PC-3 (cell line): ENCODE measurements around the gene ST7. TPM values are rescaled to one million over a fixed set of nuclear protein-coding genes. Genes with fewer than 3 reads are reported as not detected.

Experiments used
- ATAC-seq: fragments of 200-7000 bp; cut with Tn5 transposase; 2 replicates; pipeline ENCODE4 v1.9.1; 2020; ENCODE audit warnings: mild to moderate bottlenecking, moderate library complexity
- BruUV-seq: library from RNA; stranded (reverse); fragments of 400-500 nt; replicated peaks from 2 replicates; lab custom pipeline; 2021; lab: Mats Ljungman, UMichigan
- CTCF ChIA-PET: fragments of 300-600 bp; sonication (Branson Sonifier 250); formaldehyde crosslinking; loops from one replicate; lab custom pipeline; 2022; ENCODE audit warnings: antibody characterized with exemption; lab: Charles Lee
- POLR2A ChIA-PET: fragments of 300-600 bp; sonication (Branson Sonifier 250); formaldehyde crosslinking; loops from one replicate; lab custom pipeline; 2022; ENCODE audit warnings: antibody characterized with exemption; ENCODE audit not compliant: unreplicated experiment; lab: Charles Lee
- DNase-seq: peaks from one replicate; pipeline ENCODE4 v3.0.0-alpha.2; 2015
- H2AFZ ChIP-seq: fragments of 300-600 bp; sonication (generic); 2 replicates; pipeline ENCODE4 v1.6.0; 2016; ENCODE audit warnings: antibody characterized with exemption, low read length
- H3F3A ChIP-seq: fragments of 300-600 bp; sonication (generic); one replicate; pipeline ENCODE4 v1.6.0; 2017; ENCODE audit warnings: antibody characterized with exemption, low read length, control low read depth, mild to moderate bottlenecking; ENCODE audit not compliant: unreplicated experiment
- H3K27ac ChIP-seq: fragments of 300-600 bp; sonication (generic); 2 replicates; pipeline ENCODE4 v1.5.1; 2016; ENCODE audit warnings: mild to moderate bottlenecking, low read length
- H3K27me3 ChIP-seq: fragments of 300-600 bp; sonication (generic); 2 replicates; pipeline ENCODE4 v1.6.1; 2016; ENCODE audit warnings: low read length, mixed read lengths
- H3K36me3 ChIP-seq: fragments of 300-600 bp; sonication (generic); 2 replicates; pipeline ENCODE4 v1.6.1; 2016; ENCODE audit warnings: low read depth, mixed run types, low read length, mixed read lengths
- H3K4me1 ChIP-seq: fragments of 300-600 bp; sonication (generic); 2 replicates; pipeline ENCODE4 v1.5.1; 2016; ENCODE audit warnings: low read length; ENCODE audit not compliant: insufficient read depth
- H3K4me2 ChIP-seq: fragments of 300-600 bp; sonication (generic); 2 replicates; pipeline ENCODE4 v1.6.0; 2016; ENCODE audit warnings: low read length
- H3K4me3 ChIP-seq: fragments of 300-600 bp; sonication (generic); 2 replicates; pipeline ENCODE4 v1.5.1; 2016; ENCODE audit warnings: mild to moderate bottlenecking, low read length, mixed read lengths
- H3K79me2 ChIP-seq: fragments of 300-600 bp; sonication (generic); 2 replicates; pipeline ENCODE4 v1.6.1; 2017; ENCODE audit warnings: low read length, mixed read lengths
- H3K9ac ChIP-seq: fragments of 300-600 bp; sonication (generic); 2 replicates; pipeline ENCODE4 v1.6.0; 2016; ENCODE audit warnings: mild to moderate bottlenecking, low read length
- H3K9me2 ChIP-seq: fragments of 300-600 bp; sonication (generic); replicated peaks from 2 replicates; pipeline ENCODE4 v1.6.1; 2016; ENCODE audit warnings: mixed run types, low read length, mixed read lengths
- H3K9me3 ChIP-seq: fragments of 300-600 bp; sonication (generic); 2 replicates; pipeline ENCODE4 v1.6.1; 2016; ENCODE audit warnings: low read length, mixed read lengths
- H4K20me1 ChIP-seq: fragments of 300-600 bp; sonication (generic); 2 replicates; pipeline ENCODE4 v1.6.1; 2016; ENCODE audit warnings: low read length, mixed read lengths
- CTCF ChIP-seq: fragments of 300-600 bp; sonication (generic); conservative IDR thresholded peaks from 2 replicates; pipeline ENCODE4 v1.5.1; 2017; ENCODE audit warnings: antibody characterized with exemption, low read depth, mild to moderate bottlenecking, low read length
- EZH2 ChIP-seq: fragments of 300-600 bp; sonication (generic); IDR thresholded peaks from one replicate; pipeline ENCODE4 v1.6.1; 2017; ENCODE audit warnings: antibody characterized with exemption, mild to moderate bottlenecking, low read length; ENCODE audit not compliant: unreplicated experiment
- EZH2phosphoT487 ChIP-seq: fragments of 300-600 bp; sonication (generic); IDR thresholded peaks from 2 replicates; pipeline ENCODE4 v1.6.1; 2018; ENCODE audit warnings: mild to moderate bottlenecking, antibody characterized with exemption, low read length, borderline replicate concordance
- intact Hi-C: fragments of 100-400 bp; cut with micrococcal nuclease; formaldehyde crosslinking; loops from 2 replicates; pipeline ENCODE4 v1.9.0; 2023
- microRNA-seq: library from miRNA; unstranded; fragments of <30 nt; microRNA quantifications from one replicate; pipeline ENCODE4 v1.1.0, GENCODE V29; 2020; ENCODE audit not compliant: unreplicated experiment
- total RNA-seq: library from RNA; depleted of rRNA; stranded (reverse); fragments of >200 nt; gene quantifications from 2 replicates; pipeline ENCODE4 v1.2.3, GENCODE V29; 2014; rRNA removed

The ST7 gene
- total RNA-seq, 1 experiment from 2014 or later: 19.7 TPM

- intact Hi-C loops: no loop called here
- Histone ChIP-seq H3K4me2 (no peak overlapping the region), H3K27me3 (no peaks in the 10 kb centered on the region), H3K4me3 (no peak overlapping the region), H3F3A (no peaks in the 10 kb centered on the region), H3K27ac (no peak overlapping the region), H3K4me1 (no peaks in the 10 kb centered on the region), H3K36me3 (no peaks in the 10 kb centered on the region), H2AFZ (no peak overlapping the region), H3K9me2 (no peaks in the 10 kb centered on the region), H3K9ac (no peak overlapping the region), H3K9me3 (no peaks in the 10 kb centered on the region), H4K20me1 (no peaks in the 10 kb centered on the region), H3K79me2 (no peaks in the 10 kb centered on the region)
- CTCF ChIA-PET: no interaction called here
- DNase-seq (no peak), ATAC-seq (no peak)
- POLR2A ChIA-PET: no interaction called here
- TF ChIP-seq CTCF: no peak
- no peak for TF ChIP-seq EZH2
- TF ChIP-seq EZH2phosphoT487: no peak
- BruUV-seq: no TSS peak
Observed at GRCh38 chr7:117279203-117279602, 325.9 kb downstream of the ST7 start.

Small RNA genes lying within 50 kb of the gene (microRNA-seq; reads per million reads assigned to microRNA genes)
- not detected for gene MIR6132

Other genes with a start within 250 kb of the ST7 start
- 27.7 and 57.7 TPM in 2 replicates for gene CAPZA2, start 90.9 kb upstream of the ST7 start, total RNA-seq